Lung (tissue), 12 donors: ENCODE measurements around the gene NOP58. TPM values are rescaled to one million over a fixed set of nuclear protein-coding genes. Genes with fewer than 3 reads are reported as not detected.

ENCODE experiments used
- ATAC-seq: fragments of 200-7000 bp; cut with Tn5 transposase; one replicate; pipeline ENCODE4 v1.9.1; 2020; ENCODE audit warnings: moderate number of reproducible peaks; ENCODE audit not compliant: insufficient read depth, low FRiP score
- DNase-seq, 3 donors: peaks; one replicate each; pipeline ENCODE4 v3.0.0-alpha.2; 2013 to 2017
- H3K27ac ChIP-seq, 2 donors: one replicate each; pipeline ENCODE4 v1.5.1; 2013; ENCODE audit warnings: mild to moderate bottlenecking in 2 of 2, moderate library complexity in 2 of 2, control low read depth in 1 of 2, inconsistent platforms in 1 of 2, low read depth in 1 of 2, low read length in 1 of 2
- H3K27me3 ChIP-seq, 3 donors: one replicate each; pipeline ENCODE4 v1.5.1; 2013; ENCODE audit warnings: low read length in 2 of 3; ENCODE audit not compliant: control insufficient read depth in 3 of 3, insufficient read depth in 3 of 3
- H3K36me3 ChIP-seq, 4 donors: one replicate each; pipeline ENCODE4 v1.5.1; 2013; ENCODE audit warnings: low read length in 4 of 4, mild to moderate bottlenecking in 1 of 4, moderate library complexity in 1 of 4; ENCODE audit not compliant: control insufficient read depth in 4 of 4, insufficient read depth in 4 of 4
- H3K4me1 ChIP-seq, 5 donors: one replicate each; pipeline ENCODE4 v1.5.1; 2013; ENCODE audit warnings: low read length in 5 of 5, mild to moderate bottlenecking in 2 of 5, moderate library complexity in 1 of 5; ENCODE audit not compliant: control insufficient read depth in 5 of 5, insufficient read depth in 5 of 5
- H3K4me3 ChIP-seq: one replicate; pipeline ENCODE4 v1.5.1; 2013; ENCODE audit warnings: mild to moderate bottlenecking, control low read depth, moderate library complexity
- H3K9ac ChIP-seq, 2 donors: one replicate each; pipeline ENCODE4 v1.5.1; 2013; ENCODE audit warnings: low read length in 2 of 2, control low read depth in 1 of 2; ENCODE audit not compliant: insufficient read depth in 1 of 2
- H3K9me3 ChIP-seq, 4 donors: one replicate each; pipeline ENCODE4 v1.5.1; 2013; ENCODE audit warnings: low read length in 3 of 4, mild to moderate bottlenecking in 1 of 4, moderate library complexity in 1 of 4; ENCODE audit not compliant: control insufficient read depth in 4 of 4, insufficient read depth in 3 of 4
- WGBS, 2 donors: extraction: QIAGEN DNeasy Blood & Tissue Kit; methylation state at CpG; one replicate each; pipeline ENCODE4 v1.1.7; 2013; 5-methylcytosine and 5-hydroxymethylcytosine counted together
- polyA plus RNA-seq, 2 donors: library from polyadenylated mRNA; stranded (reverse); fragments of 200-250 nt; gene quantifications; one replicate each; pipeline ENCODE4 v1.2.1, GENCODE V29; 2013
- total RNA-seq, 2 donors: library from RNA; depleted of rRNA in 1 of 2; stranded (reverse); fragments of >200 nt in 1 of 2; gene quantifications; one replicate each; pipeline ENCODE4 v1.2.1, GENCODE V29; 2014 to 2021
- TF ChIP-seq, protein P1 (sequence below): IDR thresholded peaks from 2 replicates; pipeline ENCODE4 v1.5.1; 2012; ENCODE audit warnings: mild to moderate bottlenecking; ENCODE audit errors: control extremely low read depth, extremely low read depth
- donor health status: control.
- donor health status: control.
- donor health status: Bipolar disorder and iron deficiency.
- donor health status: healthy.
- donor health status: DM: yes; HTN: yes; CAD: no.

The NOP58 gene
- total and polyA plus RNA-seq, 4 donors: 48.1 to 113 (median 68.0) TPM

GRCh38 chr2:202337706-202338346 is 72.3 kb downstream of the NOP58 start:
- WGBS, 2 donors: 82 to 87% methylated on average over 7 of the region's 7 CpGs
- Histone ChIP-seq H3K27ac (no peak overlapping the region), H3K4me1 (peaks cover 0 to 3% (median 0%) of the 10 kb centered on the region in 5 donors), H3K27me3 (no peaks in the 10 kb centered on the region), H3K9ac (no peak overlapping the region), H3K36me3 (no peaks in the 10 kb centered on the region), H3K4me3 (no peak overlapping the region), H3K9me3 (no peaks in the 10 kb centered on the region)
- ATAC-seq (no peak), DNase-seq (no peak)
- TF ChIP-seq, protein P1, sequence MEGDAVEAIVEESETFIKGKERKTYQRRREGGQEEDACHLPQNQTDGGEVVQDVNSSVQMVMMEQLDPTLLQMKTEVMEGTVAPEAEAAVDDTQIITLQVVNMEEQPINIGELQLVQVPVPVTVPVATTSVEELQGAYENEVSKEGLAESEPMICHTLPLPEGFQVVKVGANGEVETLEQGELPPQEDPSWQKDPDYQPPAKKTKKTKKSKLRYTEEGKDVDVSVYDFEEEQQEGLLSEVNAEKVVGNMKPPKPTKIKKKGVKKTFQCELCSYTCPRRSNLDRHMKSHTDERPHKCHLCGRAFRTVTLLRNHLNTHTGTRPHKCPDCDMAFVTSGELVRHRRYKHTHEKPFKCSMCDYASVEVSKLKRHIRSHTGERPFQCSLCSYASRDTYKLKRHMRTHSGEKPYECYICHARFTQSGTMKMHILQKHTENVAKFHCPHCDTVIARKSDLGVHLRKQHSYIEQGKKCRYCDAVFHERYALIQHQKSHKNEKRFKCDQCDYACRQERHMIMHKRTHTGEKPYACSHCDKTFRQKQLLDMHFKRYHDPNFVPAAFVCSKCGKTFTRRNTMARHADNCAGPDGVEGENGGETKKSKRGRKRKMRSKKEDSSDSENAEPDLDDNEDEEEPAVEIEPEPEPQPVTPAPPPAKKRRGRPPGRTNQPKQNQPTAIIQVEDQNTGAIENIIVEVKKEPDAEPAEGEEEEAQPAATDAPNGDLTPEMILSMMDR: no peak

GRCh38 chr2:202339071-202339870 is 73.7 kb downstream of the NOP58 start:
- Histone ChIP-seq H3K36me3 (no peaks in the 10 kb centered on the region), H3K27ac (no peak overlapping the region), H3K9ac (no peak overlapping the region), H3K4me1 (peaks cover 0 to 3% (median 0%) of the 10 kb centered on the region in 5 donors), H3K27me3 (no peaks in the 10 kb centered on the region), H3K9me3 (no peaks in the 10 kb centered on the region), H3K4me3 (no peak overlapping the region)
- 67 to 89% methylated on average over 3 of the region's 3 CpGs for WGBS, 2 donors
- TF ChIP-seq, protein P1: no peak
- no peak for DNase-seq
- ATAC-seq: no peak

DNA sequence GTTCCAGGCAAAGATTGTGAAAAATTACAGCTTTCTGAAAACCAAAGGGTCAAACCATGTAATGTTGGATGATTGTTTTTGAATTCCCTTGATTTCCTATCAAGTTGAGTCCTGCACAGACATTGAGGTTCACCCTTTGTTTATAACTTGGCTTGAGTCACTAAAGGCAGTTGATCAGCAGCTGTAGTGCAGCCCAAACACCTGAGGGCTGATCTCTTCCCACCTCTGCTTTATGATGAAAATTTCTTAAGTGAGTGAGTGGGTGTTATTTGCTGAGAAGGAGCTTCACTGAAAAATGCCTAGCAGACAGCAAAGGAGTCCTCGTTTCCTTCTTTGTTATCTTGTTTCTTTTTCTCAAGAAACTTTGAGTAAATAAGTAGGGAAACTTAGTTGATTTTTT is 78.6 kb downstream of the NOP58 start:
- H3K27ac ChIP-seq: no peak overlapping the region
- 50 to 72% methylated on average over 1 of the region's 1 CpG for WGBS, 2 donors
- ATAC-seq: no peak

More for the DNA sequence above, 78.6 kb downstream of the NOP58 start:
- Histone ChIP-seq H3K9ac (no peak overlapping the region), H3K9me3 (no peaks in the 10 kb centered on the region), H3K4me3 (no peak overlapping the region), H3K4me1 (no peaks in the 10 kb centered on the region), H3K27me3 (no peaks in the 10 kb centered on the region), H3K36me3 (no peaks in the 10 kb centered on the region)
- TF ChIP-seq, protein P1: no peak
- no peak for DNase-seq
